GM19023 (cell line): Measurements from ENCODE around the gene OSTM1.
"Not testable (repeated sequence)": the region's sequence is repeated elsewhere in the genome, so short reads cannot be mapped to it uniquely, and the experiment has no call there.

Source experiments
- ATAC-seq: cut with Tn5 transposase; IDR thresholded peaks from one replicate; pipeline ENCODE4 v1.9.1; 2021; ENCODE audit warnings: mild to moderate bottlenecking, moderate library complexity; ENCODE audit not compliant: unreplicated experiment

OSTM1 gene

GRCh38 chr6:108024427-108025073, 50.0 kb downstream of the OSTM1 start:
- ATAC-seq, result no peak

GRCh38 chr6:108020472-108021116, 53.9 kb downstream of the OSTM1 start:
- ATAC-seq, result no peak

- ATAC-seq, result not testable (repeated sequence)
These were observed 58.3 kb downstream of the OSTM1 start for GRCh38 chr6:108016283-108016682.

DNA sequence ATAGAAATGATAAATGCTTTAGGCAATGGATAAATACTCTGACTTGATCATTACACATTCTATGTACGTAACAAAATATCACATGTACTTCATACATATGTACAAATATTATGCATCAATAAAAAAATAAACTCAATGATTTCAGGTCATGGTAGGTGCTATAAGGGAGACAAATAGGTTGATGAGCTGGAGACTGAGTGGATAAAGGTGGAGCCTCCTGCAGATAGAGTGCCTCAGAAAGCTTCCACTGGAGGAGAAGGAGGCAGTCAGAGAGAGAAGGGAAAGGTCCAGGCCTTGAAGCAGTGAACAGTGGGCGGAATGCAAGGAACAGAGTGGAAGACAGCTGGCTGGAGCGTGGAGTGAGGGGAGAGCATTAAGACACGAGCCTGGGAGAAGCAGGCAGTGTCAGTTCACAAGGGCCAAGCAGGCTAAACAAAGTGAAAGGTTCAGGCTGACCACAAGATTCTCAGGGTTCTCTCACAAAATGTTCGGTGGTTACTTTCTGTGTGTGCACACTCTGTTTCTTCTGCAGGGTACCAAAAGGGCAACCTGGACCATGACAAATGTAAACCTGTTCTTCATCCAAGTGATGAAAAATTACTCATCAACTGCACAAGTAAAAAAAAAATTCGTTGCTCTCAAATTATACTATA, 60.6 kb downstream of the OSTM1 start:
- no peak for ATAC-seq

DNA sequence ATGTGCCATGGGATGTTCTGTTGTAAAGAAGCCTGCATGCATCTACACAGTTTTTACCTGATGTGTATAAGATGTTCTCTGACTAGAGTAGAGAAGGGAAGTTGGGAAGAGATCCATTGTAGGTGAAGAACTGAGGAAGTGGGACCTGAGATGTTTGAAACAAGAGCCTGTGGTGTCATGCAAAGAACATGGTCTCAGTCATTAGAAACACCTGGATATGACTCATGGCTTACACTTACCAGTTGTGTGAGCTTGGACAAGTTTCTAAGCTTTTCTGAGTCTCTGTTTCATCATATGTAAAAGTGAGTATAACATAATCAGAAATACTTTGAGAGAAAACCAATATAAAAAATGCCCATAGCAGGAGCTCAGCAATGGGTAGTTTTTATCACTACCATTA, 64.6 kb downstream of the OSTM1 start:
- no peak for ATAC-seq

DNA sequence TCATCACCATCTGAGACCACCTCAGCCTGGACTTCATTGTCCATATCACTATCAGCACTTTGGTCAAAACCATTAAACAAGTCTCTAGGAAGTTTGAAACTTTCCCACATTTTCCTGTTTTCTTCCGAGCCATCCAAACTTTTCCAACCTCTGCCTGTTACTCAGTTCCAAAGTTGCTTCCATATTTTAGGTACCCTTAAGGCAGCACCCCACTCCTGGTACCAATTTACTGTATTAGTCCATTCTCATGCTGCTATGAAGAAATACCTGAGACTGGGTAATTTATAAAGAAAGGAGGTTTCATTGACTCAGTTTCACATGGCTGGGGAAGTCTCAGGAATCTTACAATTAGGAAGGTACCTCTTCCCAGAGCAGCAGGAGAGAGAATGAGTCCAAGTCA, 65.3 kb downstream of the OSTM1 start:
- not testable (repeated sequence) for ATAC-seq

DNA sequence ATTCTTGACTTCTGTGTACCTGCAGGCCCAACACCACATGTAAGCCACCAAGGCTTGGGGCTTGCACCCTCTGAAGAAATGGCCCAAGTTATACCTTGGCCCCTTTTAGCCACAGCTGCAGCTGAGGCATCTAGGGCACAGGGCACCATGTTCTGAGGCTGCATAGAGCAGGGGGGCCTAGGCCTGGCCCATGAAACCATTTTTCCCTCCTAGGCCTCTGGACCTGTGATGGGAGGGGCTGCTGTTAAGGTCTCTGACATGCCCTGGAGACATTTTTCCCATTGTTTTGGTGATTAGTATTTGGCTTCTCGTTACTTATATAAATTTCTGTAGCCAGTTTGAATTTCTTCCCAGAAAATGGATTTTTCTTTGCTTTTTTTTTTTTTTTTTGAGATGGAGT, 66.2 kb downstream of the OSTM1 start:
- no peak for ATAC-seq

- ATAC-seq, result no peak
These were observed 68.6 kb downstream of the OSTM1 start for GRCh38 chr6:108005961-108006360.

DNA sequence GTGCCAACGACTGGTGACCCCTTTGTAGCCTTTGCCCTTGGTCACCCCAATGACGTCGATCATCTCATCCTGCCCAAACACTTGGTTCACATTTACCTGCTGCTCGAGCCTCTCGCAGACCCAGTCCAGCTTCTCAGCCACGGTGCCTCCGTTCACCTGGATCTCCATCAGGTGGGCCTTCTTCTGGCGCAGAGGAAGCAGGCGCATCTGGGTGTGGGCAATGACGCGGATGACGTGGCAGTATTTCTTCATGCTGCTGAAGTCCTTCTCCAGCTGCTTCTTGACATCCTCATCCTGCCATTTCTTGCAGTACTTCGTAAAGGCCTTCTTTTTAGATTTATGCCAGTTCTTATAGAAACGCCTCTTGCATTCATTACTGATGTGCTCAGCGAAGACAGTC, 69.7 kb downstream of the OSTM1 start:
- ATAC-seq, result no peak

- ATAC-seq, result no peak
These were observed 71.9 kb downstream of the OSTM1 start for GRCh38 chr6:108002365-108003221.

DNA sequence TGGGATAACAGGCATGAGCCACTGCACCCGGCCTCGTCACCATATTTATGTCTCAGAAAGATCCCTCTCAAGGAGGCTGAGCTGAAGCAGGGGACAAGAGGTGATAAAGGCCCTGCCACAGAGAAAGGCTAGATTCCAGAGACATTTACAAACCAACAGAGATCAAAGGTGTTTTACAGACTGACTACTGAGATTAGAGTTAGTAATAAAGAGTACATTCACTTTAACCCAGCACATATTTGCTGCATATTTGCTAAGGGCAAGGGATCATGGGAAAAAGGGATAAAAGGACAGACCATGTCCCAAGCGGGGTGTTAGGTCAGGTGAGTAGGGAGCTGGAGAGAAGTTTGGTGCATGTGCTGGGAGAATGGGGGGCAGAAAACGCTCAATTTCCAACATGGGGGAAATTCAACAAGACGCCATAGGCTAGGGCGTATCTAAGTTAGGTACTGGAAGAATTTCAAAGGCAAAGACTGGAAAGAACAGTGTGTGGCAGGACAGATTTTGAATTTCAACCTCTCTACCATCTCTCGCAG, 72.8 kb downstream of the OSTM1 start:
- no peak for ATAC-seq

GRCh38 chr6:108000259-108000658, 74.3 kb downstream of the OSTM1 start:
- ATAC-seq, result not testable (repeated sequence)

DNA sequence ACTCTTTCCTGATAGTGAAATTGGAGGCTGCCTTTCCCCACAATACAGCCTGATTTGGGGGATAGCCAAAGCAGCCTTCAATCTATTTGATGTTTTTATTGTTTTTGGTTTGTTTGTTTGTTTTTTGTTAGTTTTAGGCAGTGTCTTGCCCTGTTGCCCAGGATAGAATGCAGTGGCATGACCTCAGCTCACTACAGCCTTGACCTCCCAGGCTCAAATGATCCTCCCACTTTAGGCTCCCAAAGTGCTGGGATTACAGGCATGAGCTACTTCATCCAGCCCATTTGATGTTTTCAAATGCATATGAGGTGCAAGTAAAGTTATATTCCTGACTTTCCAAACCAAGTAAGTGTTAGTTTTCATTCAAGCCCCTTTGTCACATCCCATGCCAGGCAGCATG, 75.2 kb downstream of the OSTM1 start:
- ATAC-seq, result no peak

GRCh38 chr6:107991772-107992550, 82.6 kb downstream of the OSTM1 start:
- no peak for ATAC-seq
